Measurements from ENCODE around the gene PBRM1.

GRCh38 chr3:52523386-52524257 is 162.1 kb downstream of the PBRM1 start:
- TF ChIP-seq EZH2 (IDR thresholded peaks at IDR 0.05; ENCODE audit: insufficient read depth, poor library complexity, severe bottlenecking) = no peak
- no peak for TF ChIP-seq EZH2phosphoT487 (IDR thresholded peaks at IDR 0.05; ENCODE audit: insufficient read depth, low read depth)

Measured in GM23248 (cell line).